ENCODE data around the gene FMR1NB. TPM values are rescaled to one million over a fixed set of nuclear protein-coding genes. Genes with fewer than 3 reads are reported as not detected.

FMR1NB gene
- total RNA-seq, 1 experiment from 2014 or later, result not detected

DNA sequence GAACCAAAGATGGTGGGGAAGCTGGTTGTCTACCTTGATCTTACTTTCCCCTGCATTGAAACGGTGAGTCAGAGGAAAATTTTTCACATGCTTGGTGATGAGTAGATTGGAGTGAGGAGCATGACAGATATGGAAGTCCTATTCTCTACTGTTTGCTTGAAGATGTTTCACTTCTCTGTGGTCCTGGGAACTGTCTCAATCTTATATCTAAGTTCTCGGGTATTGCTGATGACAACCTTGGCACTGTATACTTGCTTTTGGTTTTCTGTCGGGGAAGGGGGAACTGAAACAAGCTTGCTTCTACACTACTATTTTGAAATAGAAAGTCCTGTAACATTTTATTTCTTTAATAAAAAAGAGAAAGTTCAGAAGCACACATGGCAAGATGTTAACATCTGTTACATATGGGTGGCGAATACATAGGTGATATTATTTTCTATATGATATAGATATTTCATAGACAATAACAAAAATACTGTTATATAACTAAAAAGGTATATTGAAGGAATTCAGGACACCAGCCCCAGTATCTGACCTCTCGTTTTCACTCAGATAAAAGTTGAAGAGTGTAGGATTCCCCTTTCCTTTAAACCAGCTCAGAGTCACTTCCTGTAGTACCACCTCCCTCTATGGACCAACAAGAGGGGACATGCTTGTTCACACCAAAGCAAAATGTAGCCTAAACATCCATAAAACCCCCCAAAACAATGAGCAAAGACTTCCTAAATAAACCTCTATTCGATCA, 88.8 kb downstream of the FMR1NB start:
- no peaks in the 10 kb centered on the region for H3K79me2 ChIP-seq (ENCODE audit: low read length)
- CTCF ChIA-PET, result no interaction called here
- H3K27me3 ChIP-seq (ENCODE audit: low read length), result no peaks in the 10 kb centered on the region
- BruUV-seq (replicated peaks), result no TSS peak
- POLR2A ChIA-PET (ENCODE audit: unreplicated experiment), result no interaction called here
- intact Hi-C loops (cut with micrococcal nuclease), result no loop called here
- H3K4me2 ChIP-seq (ENCODE audit: low read length), result no peak overlapping the region
- H3K36me3 ChIP-seq (ENCODE audit: low read depth, low read length), result no peaks in the 10 kb centered on the region
- no peak overlapping the region for H3K4me3 ChIP-seq (ENCODE audit: low read length)
- no peak for TF ChIP-seq EZH2phosphoT487 (IDR thresholded peaks at IDR 0.05; ENCODE audit: borderline replicate concordance, low read length)
- TF ChIP-seq, protein P1, sequence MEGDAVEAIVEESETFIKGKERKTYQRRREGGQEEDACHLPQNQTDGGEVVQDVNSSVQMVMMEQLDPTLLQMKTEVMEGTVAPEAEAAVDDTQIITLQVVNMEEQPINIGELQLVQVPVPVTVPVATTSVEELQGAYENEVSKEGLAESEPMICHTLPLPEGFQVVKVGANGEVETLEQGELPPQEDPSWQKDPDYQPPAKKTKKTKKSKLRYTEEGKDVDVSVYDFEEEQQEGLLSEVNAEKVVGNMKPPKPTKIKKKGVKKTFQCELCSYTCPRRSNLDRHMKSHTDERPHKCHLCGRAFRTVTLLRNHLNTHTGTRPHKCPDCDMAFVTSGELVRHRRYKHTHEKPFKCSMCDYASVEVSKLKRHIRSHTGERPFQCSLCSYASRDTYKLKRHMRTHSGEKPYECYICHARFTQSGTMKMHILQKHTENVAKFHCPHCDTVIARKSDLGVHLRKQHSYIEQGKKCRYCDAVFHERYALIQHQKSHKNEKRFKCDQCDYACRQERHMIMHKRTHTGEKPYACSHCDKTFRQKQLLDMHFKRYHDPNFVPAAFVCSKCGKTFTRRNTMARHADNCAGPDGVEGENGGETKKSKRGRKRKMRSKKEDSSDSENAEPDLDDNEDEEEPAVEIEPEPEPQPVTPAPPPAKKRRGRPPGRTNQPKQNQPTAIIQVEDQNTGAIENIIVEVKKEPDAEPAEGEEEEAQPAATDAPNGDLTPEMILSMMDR (conservative IDR thresholded peaks at IDR 0.05; ENCODE audit: low read depth, low read length), result no peak
- TF ChIP-seq EZH2 (IDR thresholded peaks at IDR 0.05; ENCODE audit: low read length, unreplicated experiment), result no peak
- no peaks in the 10 kb centered on the region for H3K9me2 ChIP-seq (replicated peaks; ENCODE audit: low read length)
- DNase-seq (no peak), ATAC-seq (no peak)
- H3F3A ChIP-seq (ENCODE audit: low read length, unreplicated experiment), result no peaks in the 10 kb centered on the region
- no peaks in the 10 kb centered on the region for H3K9me3 ChIP-seq (ENCODE audit: low read length)
- H2AFZ ChIP-seq (ENCODE audit: low read length), result no peak overlapping the region
- no peaks in the 10 kb centered on the region for H3K4me1 ChIP-seq (ENCODE audit: insufficient read depth, low read length)
- no peak overlapping the region for H3K9ac ChIP-seq (ENCODE audit: low read length)
- no peaks in the 10 kb centered on the region for H4K20me1 ChIP-seq (ENCODE audit: low read length)
- H3K27ac ChIP-seq (ENCODE audit: low read length), result no peak overlapping the region

DNA sequence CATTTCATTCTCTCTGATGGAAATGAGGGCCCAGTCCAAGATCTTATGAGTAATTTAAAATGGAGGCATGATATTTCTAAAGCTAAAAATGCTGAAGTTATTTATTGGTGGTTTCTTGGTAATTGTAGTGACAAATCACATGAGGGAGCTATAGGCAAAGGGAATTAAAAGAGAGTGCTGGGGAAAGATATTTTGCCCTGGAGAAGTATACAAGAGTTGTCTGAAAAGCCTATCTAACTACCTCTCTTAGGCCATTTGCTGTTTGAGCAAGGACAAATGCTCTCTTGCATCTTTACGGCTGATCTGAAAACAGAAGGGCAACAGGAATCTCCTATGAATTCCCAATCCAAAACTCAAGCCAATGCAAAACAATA, 89.4 kb downstream of the FMR1NB start:
- Histone ChIP-seq H3K9me3 (ENCODE audit: low read length) (no peaks in the 10 kb centered on the region), H4K20me1 (ENCODE audit: low read length) (no peaks in the 10 kb centered on the region), H3K4me2 (ENCODE audit: low read length) (no peak overlapping the region), H3K4me3 (ENCODE audit: low read length) (no peak overlapping the region), H3K36me3 (ENCODE audit: low read depth, low read length) (no peaks in the 10 kb centered on the region), H3K9me2 (replicated peaks; ENCODE audit: low read length) (no peaks in the 10 kb centered on the region), H3K9ac (ENCODE audit: low read length) (no peak overlapping the region), H3K27me3 (ENCODE audit: low read length) (no peaks in the 10 kb centered on the region), H2AFZ (ENCODE audit: low read length) (no peak overlapping the region), H3K79me2 (ENCODE audit: low read length) (no peaks in the 10 kb centered on the region), H3K4me1 (ENCODE audit: insufficient read depth, low read length) (no peaks in the 10 kb centered on the region), H3F3A (ENCODE audit: low read length, unreplicated experiment) (no peaks in the 10 kb centered on the region), H3K27ac (ENCODE audit: low read length) (no peak overlapping the region)
- TF ChIP-seq, protein P1 (conservative IDR thresholded peaks at IDR 0.05; ENCODE audit: low read depth, low read length), result no peak
- TF ChIP-seq EZH2 (IDR thresholded peaks at IDR 0.05; ENCODE audit: low read length, unreplicated experiment) (no peak), EZH2phosphoT487 (IDR thresholded peaks at IDR 0.05; ENCODE audit: borderline replicate concordance, low read length) (no peak)
- DNase-seq (no peak), ATAC-seq (no peak)
- ChIA-PET POLR2A (ENCODE audit: unreplicated experiment) (no interaction called here), CTCF (no interaction called here)
- intact Hi-C loops (cut with micrococcal nuclease), result no loop called here
- BruUV-seq (replicated peaks), result no TSS peak

Other genes with a start within 250 kb of the FMR1NB start
- gene FMR1, start 69.4 kb upstream of the FMR1NB start, total RNA-seq (2014; rRNA removed), result 24.4 and 37.7 TPM in 2 replicates

Measured in PC-3 (cell line).